Keratinocyte (primary cell): ENCODE data around the gene GPC5.

Source experiments
- CTCF ChIP-seq, 3 experiments: IDR thresholded peaks in 1 of 3; conservative IDR thresholded peaks in 1 of 3; optimal IDR thresholded peaks in 1 of 3; 2 replicates in 2 of 3; 3 replicates in 1 of 3; pipeline versions ENCODE3 to v1.5.1; 2011; ENCODE audit warnings: low read length in 3 of 3, mild to moderate bottlenecking in 3 of 3, moderate library complexity in 2 of 3, control low read depth in 1 of 3, inconsistent platforms in 1 of 3; ENCODE audit not compliant: insufficient read depth in 2 of 3; ENCODE audit errors: extremely low read depth in 1 of 3
- EZH2 ChIP-seq: IDR thresholded peaks from one replicate; pipeline ENCODE4 v1.6.1; 2012; ENCODE audit warnings: inconsistent platforms, mild to moderate bottlenecking, low read length, moderate library complexity

DNA sequence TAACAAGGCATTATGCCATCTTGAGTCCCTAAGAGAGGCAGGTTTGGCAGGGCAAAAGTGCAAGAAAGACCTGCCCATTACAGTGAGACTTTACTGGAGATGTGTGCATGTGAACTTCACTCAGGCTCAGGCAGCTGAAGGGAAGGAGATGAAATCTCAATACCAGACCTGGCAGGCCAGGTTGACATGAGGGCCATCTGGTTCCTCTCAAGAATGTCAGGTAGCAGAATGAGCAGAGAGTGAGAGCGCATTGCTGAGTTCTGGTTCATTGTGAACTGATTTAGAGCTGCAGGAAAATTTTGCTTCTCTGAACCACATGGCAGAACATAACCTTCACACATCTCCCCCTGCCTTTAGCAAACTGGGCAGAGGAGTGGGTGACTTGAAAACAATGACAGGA lies 406.3 kb downstream of the GPC5 start:
- no peak for TF ChIP-seq CTCF (optimal IDR thresholded peaks at IDR 0.05 in 1 of 3, IDR thresholded peaks at IDR 0.05 in 1 of 3, conservative IDR thresholded peaks at IDR 0.05 in 1 of 3; ENCODE audit: extremely low read depth in 1 of 3, insufficient read depth in 2 of 3, low read length in 3 of 3)
- TF ChIP-seq EZH2 = no peak
